ENCODE measurements around the gene TMEM164. TPM values are rescaled to one million over a fixed set of nuclear protein-coding genes. Genes with fewer than 3 reads are reported as not detected.

TMEM164 gene
- total and polyA plus RNA-seq, 2 experiments from 2014 or later, result 3.4 to 17.2 TPM

- Histone ChIP-seq H3K4me1 (ENCODE audit: insufficient read depth) (no peaks in the 10 kb centered on the region), H4K20me1 (replicated peaks; ENCODE audit: insufficient read depth) (no peaks in the 10 kb centered on the region), H3K27ac (ENCODE audit: low read depth) (no peak overlapping the region), H3K4me3 (no peak overlapping the region), H3K36me3 (ENCODE audit: insufficient read depth) (no peaks in the 10 kb centered on the region), H3K9me2 (ENCODE audit: insufficient read depth) (no peaks in the 10 kb centered on the region), H3F3A (replicated peaks; ENCODE audit: low read depth) (no peaks in the 10 kb centered on the region), H3K79me2 (replicated peaks; ENCODE audit: insufficient read depth) (no peaks in the 10 kb centered on the region), H3K27me3 (ENCODE audit: insufficient read depth) (no peaks in the 10 kb centered on the region), H2AFZ (no peak overlapping the region), H3K4me2 (no peak overlapping the region)
- DNase-seq (ENCODE audit: low spot score) (peak; percentile 8), ATAC-seq (no peak)
- Mint-ChIP-seq H3K27me3 (ENCODE audit: insufficient read depth, low read depth, poor library complexity) (no peaks in the 10 kb centered on the region), H3K4me1 (no peaks in the 10 kb centered on the region), H3K4me3 (no peak overlapping the region), H3K9me3 (no peaks in the 10 kb centered on the region), H3K36me3 (ENCODE audit: low read depth) (no peaks in the 10 kb centered on the region), H3K27ac (no peak overlapping the region)
- TF ChIP-seq ZNF331 (CRISPR knock-in tag; IDR thresholded peaks at IDR 0.05; ENCODE audit: low read depth), result no peak
- no peak for TF ChIP-seq REST (IDR thresholded peaks at IDR 0.05; ENCODE audit: unreplicated experiment)
- no peak for TF ChIP-seq EZH2phosphoT487 (IDR thresholded peaks at IDR 0.05; ENCODE audit: unreplicated experiment)
- TF ChIP-seq STAT1 (IDR thresholded peaks at IDR 0.05; ENCODE audit: unreplicated experiment), result no peak
- TF ChIP-seq CREB1 (CRISPR knock-in tag; IDR thresholded peaks at IDR 0.05; ENCODE audit: low read depth), result no peak
- TF ChIP-seq EZH2 (IDR thresholded peaks at IDR 0.05; ENCODE audit: low read depth, unreplicated experiment), result no peak
Measured at GRCh38 chrX:110086916-110087484, 84.1 kb downstream of the TMEM164 start.

- Mint-ChIP-seq H3K9me3 (no peaks in the 10 kb centered on the region), H3K27me3 (ENCODE audit: insufficient read depth, low read depth, poor library complexity) (no peaks in the 10 kb centered on the region), H3K4me1 (no peaks in the 10 kb centered on the region), H3K36me3 (ENCODE audit: low read depth) (no peaks in the 10 kb centered on the region), H3K4me3 (no peak overlapping the region), H3K27ac (no peak overlapping the region)
- H3K4me2 ChIP-seq, result no peak overlapping the region
- H3K36me3 ChIP-seq (ENCODE audit: insufficient read depth), result no peaks in the 10 kb centered on the region
- DNase-seq (ENCODE audit: low spot score), result no peak
- no peaks in the 10 kb centered on the region for H3K27me3 ChIP-seq (ENCODE audit: insufficient read depth)
- no peak overlapping the region for H2AFZ ChIP-seq
- no peaks in the 10 kb centered on the region for H3K79me2 ChIP-seq (replicated peaks; ENCODE audit: insufficient read depth)
- H3K27ac ChIP-seq (ENCODE audit: low read depth), result no peak overlapping the region
- H3K9me2 ChIP-seq (ENCODE audit: insufficient read depth), result no peaks in the 10 kb centered on the region
- no peaks in the 10 kb centered on the region for H3F3A ChIP-seq (replicated peaks; ENCODE audit: low read depth)
- H3K4me3 ChIP-seq, result no peak overlapping the region
- no peak for ATAC-seq
- H3K4me1 ChIP-seq (ENCODE audit: insufficient read depth), result no peaks in the 10 kb centered on the region
- H4K20me1 ChIP-seq (replicated peaks; ENCODE audit: insufficient read depth), result no peaks in the 10 kb centered on the region
- TF ChIP-seq EZH2phosphoT487 (IDR thresholded peaks at IDR 0.05; ENCODE audit: unreplicated experiment) (no peak), JUNB (IDR thresholded peaks at IDR 0.05; ENCODE audit: unreplicated experiment) (no peak), EZH2 (IDR thresholded peaks at IDR 0.05; ENCODE audit: low read depth, unreplicated experiment) (no peak), NANOG (IDR thresholded peaks at IDR 0.05; ENCODE audit: borderline replicate concordance) (no peak), CTCF (conservative IDR thresholded peaks at IDR 0.05; ENCODE audit: low read depth in 2 of 2) (no peak)
Measured at GRCh38 chrX:110087485-110088356, 84.8 kb downstream of the TMEM164 start.
